Measurements from ENCODE around the gene IGLL5.
"Not testable (repeated sequence)": the region's sequence is repeated elsewhere in the genome, so short reads cannot be mapped to it uniquely, and the experiment has no call there.

The IGLL5 gene

DNA sequence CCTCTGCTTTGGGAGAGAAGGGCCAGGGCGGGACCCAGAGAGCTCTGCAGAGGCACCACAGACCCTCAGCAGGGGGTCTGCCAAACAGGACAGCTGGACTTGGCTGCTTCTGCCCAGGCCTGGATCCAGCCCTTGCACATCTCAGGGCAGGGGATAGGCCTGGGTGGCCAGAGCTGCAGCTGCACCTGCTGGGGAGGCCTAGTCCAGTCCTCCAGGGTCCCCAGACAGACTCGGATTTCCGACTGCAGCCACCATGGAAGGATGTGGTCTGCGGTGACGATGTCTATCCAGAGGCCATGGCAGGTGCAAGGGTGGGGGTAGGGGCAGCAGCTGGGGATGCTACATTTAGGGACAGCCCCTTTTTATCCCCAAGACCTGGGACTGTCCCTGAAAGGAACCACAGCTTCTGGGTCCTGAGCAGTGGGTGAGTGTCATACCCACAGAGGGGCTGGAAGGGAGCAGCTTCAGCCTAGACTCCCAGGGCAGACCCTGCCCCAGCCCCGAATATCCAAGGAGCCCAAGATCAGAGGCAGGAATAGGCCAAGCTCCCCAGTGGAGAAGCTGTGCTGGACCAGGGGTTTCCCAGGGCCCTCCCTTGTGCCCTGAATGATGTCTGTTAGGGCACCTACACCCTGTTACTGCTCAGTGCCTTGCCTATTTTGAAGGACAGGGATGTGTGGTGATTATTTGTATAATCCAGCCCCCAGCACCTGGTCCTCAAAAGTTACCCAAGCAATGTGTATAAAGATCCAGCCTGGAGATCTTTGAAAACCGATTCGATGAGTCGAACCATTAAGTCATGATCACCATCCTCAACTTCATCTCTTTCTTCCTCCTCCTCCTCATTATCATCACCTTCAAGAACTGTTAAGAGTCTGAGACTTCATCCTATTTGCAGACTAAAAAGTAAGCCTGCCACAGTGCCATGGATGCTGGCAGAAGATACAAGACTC is 2.5 kb upstream of the IGLL5 start:
- no peak for DNase-seq

DNA sequence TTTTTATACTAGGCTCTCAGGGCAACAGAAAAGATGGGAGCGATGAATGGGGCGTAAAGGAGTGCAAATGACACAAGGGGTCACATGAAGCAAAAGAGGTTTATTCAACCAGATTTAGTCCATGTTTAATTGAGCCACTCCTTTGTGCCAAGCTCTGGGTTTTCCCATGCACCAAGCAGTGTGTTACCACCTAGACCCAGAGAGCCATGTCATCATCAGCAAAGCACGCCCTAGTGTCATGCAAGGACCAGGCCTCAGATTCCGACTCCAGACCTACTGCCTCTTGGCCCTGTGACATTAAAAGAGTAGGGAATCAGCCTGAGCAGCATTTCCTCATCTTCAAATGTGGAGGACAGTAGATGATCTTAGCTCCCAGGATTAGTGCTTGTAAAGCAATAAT is 1.1 kb upstream of the IGLL5 start:
- no peak for DNase-seq

- DNase-seq: no peak
These were observed 1.1 kb downstream of the IGLL5 start for GRCh38 chr22:22888571-22889353.

DNA sequence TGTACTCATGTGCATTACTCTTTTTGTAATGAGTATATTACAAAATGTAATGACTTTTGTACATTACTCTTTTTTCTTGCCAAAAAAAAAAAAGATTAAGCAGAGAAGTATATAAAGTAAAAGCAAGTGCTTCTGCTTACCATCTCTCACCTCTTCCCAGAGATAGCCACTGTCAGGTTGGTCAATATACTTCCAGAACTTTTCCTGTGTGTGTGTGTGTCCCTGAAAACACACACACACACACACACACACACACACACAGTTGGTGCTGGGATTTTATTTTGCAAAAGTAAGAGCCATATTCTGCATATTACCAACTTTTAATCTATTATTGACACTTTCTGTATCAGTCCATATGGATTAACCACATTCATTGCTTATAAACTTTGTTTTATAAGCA is 2.5 kb downstream of the IGLL5 start:
- DNase-seq: no peak

GRCh38 chr22:22891139-22891621 is 3.6 kb downstream of the IGLL5 start:
- DNase-seq: no peak

GRCh38 chr22:22892096-22893052 is 4.8 kb downstream of the IGLL5 start:
- DNase-seq: no peak

DNA sequence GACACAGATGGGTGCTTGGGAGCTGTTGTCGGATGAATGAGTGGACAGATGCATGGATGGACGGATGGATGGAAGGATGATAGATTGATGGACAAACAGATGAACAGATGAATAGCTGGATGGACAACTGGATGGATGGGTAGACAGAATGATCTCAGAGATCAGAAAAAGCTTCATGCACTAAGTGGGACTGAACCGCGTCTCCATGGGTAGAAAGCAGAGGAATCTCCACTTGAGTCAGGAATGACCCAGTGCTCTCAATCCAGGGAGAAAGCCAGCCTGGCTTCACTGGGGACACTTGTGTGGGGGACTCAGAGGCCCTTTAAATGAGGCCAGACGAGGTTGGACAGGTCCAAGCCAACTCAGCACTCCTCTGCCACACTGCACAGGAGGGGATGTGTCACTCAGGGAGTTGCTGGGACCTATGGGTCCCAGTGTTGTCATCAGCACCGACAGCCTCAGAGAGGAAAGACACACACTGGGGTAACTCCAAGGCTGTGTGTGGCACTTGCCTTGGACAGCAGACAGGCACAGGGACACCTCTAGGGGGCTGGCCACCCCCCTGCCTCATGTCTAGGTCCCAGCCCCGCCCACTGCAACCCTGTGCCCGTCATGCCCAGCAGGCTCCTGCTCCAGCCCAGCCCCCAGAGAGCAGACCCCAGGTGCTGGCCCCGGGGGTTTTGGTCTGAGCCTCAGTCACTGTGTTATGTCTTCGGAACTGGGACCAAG is 5.6 kb downstream of the IGLL5 start:
- no peak for DNase-seq

- no peak for DNase-seq
These were observed 6.5 kb downstream of the IGLL5 start for GRCh38 chr22:22893891-22894739.

GRCh38 chr22:22894740-22895731 is 7.4 kb downstream of the IGLL5 start:
- no peak for DNase-seq

DNA sequence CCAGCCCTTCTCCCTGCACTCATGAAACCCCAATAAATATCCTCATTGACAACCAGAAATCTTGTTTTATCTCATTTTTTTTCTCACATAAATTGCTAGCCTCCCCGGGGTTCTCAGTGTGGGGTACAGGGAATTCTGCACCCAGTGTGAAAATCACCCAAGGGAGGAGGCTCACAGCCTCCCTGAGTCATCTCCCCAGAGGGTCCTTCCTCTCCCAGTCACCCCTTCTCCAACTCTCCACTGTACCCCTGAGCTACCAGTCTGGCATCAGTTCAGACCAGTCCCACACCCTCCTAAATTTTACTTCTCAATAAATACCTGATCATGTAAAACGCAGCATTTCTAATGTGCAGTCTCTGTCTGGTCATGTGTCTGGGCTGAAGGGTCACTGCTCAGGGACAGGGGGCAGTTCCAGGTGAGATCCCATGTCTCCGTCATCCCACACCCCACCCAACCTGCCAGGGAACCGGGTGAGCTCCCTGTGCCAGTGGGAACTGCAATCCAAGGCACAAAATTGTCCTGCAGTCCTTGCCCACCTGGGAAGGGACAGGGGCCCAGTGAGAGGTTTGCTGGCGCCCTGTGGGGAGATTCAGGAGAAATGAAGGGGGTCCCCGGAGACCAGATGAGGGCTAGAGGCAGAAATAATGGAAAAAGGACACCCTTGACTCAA is 8.3 kb downstream of the IGLL5 start:
- DNase-seq: no peak

DNA sequence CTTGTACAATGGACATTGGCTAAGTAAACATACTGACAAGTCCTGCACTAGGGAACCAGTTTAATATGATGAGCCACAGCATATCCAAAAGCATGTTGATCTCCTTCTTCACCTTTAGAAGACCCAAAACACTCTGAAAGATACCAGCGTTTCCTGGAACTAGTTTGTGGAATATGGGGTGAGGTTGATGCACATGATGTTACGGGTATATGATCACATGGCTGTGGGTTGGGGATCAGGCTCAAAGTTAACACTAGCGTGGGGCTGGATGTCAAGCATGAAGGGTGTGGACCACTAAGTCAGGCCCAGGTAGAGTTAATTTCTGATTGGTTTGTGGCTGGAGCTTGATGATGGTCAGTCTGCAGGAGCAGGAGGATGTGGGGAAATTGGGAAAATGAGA is 9.0 kb downstream of the IGLL5 start:
- DNase-seq: no peak

GRCh38 chr22:22897091-22897490 is 9.5 kb downstream of the IGLL5 start:
- DNase-seq: no peak

DNA sequence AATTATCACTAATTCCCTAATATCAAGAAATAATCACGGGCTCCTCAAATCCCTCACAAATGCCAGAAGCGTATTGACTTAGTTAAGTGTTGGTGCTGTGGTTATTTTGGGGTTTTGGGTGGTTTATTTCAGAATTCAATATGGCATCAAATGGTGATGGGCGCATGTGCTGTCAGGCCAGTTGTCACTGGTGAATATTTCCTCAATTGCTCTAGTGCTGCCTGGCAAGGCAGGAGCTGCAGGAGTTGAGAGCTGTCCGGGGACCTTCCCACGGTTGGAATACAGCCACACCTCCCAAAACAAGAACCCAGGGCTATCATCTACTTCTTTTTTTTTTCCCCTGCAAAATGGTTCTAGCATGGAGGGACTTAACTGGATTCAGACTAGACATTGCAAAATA is 10.3 kb downstream of the IGLL5 start:
- no peak for DNase-seq

- DNase-seq: not testable (repeated sequence)
These were observed 10.9 kb downstream of the IGLL5 start for GRCh38 chr22:22898411-22898950.

DNA sequence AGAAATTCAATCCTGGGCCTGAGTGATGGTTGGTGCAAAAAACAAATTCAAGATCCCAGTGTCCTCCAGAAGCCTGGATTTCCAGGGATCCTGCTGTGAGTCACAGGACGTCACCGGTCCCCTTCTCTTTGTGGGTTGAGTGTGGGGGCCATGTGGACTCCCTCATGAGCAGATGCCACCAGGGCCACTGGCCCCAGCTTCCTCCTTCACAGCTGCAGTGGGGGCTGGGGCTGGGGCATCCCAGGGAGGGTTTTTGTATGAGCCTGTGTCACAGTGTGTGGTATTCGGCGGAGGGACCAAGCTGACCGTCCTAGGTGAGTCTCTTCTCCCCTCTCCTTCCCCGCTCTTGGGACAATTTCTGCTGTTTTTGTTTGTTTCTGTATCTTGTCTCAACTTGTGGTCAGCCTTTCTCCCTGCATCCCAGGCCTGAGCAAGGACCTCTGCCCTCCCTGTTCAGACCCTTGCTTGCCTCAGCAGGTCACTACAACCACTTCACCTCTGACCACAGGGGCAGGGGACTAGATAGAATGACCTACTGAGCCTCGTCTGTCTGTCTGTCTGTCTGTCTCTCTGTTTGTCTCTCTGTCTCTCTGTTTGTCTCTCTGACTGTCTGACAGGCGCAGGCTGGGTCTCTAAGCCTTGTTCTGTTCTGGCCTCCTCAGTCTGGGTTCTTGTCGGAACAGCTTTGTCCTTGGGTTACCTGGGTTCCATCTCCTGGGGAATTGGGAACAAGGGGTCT is 11.9 kb downstream of the IGLL5 start:
- not testable (repeated sequence) for DNase-seq

GRCh38 chr22:22900527-22901205 is 13.1 kb downstream of the IGLL5 start:
- not testable (repeated sequence) for DNase-seq

DNA sequence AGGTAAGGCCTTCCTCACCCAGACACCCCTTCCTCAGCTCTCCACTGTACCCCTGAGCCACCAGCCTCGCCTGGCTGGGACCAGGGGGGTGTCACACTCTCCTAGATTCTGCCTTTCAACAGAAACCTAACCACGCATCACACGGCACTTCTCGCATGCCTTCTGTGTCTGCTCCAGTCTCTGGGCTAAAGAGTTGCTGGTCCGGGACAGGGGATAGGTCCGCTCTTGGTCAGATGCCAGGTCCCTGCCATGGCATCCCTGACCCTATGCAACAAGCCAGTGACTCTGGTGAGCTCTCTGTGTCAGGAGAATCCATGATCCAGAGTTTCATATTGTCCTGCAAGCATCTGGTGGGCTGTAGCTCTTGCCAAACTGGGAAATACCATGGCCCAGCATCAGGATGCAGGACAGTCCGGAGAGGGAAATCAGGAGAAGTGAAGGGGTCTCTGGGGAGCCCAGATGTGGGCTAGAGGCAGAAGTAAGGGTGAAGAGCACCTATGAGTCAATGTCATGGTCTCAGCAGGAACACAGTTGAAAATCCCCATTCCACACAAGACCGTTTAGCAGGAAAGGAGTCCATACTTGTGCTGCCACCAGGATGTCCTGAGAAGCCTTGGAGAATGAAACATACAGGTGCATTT is 14.1 kb downstream of the IGLL5 start:
- no peak for DNase-seq

All from GOT3 (cell line).